Upper lobe of left lung (tissue), 4 donors: ENCODE measurements around the gene ASB3.

Source experiments
- CTCF ChIP-seq, 6 experiments: fragments of 450-650 bp in 4 of 6; fragments of 200-600 bp in 2 of 6; sonication (generic) in 2 of 6; IDR thresholded peaks; one replicate each; pipeline ENCODE4 v1.5.1; 2016 to 2019; ENCODE audit warnings: antibody characterized with exemption in 6 of 6
- EP300 ChIP-seq, 4 donors: sonication (generic); formaldehyde crosslinking; IDR thresholded peaks; one replicate each; pipeline ENCODE4 v1.5.1; 2017; ENCODE audit warnings: antibody characterized with exemption in 4 of 4, control low read depth in 2 of 4

- no peak for TF ChIP-seq CTCF (IDR thresholded peaks at IDR 0.05)
- TF ChIP-seq EP300 (IDR thresholded peaks at IDR 0.05) = no peak
Observed at GRCh38 chr2:53640466-53640865, 146.3 kb downstream of the ASB3 start.
